ENCODE data around the gene MIDN. TPM values are rescaled to one million over a fixed set of nuclear protein-coding genes. Genes with fewer than 3 reads are reported as not detected.

Gene MIDN
- total and polyA plus RNA-seq, 10 of the 15 experiments (the other 5 are each of a cell fraction or from before 2014, with no cell fraction given): 0.38 to 51.5 (median 7.2) TPM

DNA sequence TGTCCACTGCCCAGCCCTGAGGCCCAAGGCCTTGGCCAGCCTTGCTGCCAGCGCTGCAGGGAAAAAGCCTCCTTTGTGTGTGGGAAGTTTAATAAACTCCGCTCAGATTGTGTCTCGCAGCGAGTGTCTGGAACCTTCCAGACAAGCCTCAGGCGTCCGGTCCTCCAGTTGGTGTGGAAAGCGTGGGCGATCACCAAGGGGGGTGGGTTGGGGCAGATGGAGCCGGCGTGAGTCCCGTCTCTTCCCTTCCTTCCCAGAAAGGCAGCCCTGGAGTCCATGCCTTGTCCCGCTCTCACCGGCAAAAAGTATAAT is 38.2 kb upstream of the MIDN start:
- Histone ChIP-seq H3K27me3 (replicated peaks in 1 of 2; ENCODE audit: control insufficient read depth in 2 of 2, insufficient read depth in 2 of 2, low read length in 1 of 2) (no peaks in the 10 kb centered on the region), H3K4me2 (ENCODE audit: control insufficient read depth, insufficient read depth) (no peak overlapping the region), H3K9ac (ENCODE audit: control insufficient read depth, insufficient read depth, low read length) (no peak overlapping the region), H4K20me1 (ENCODE audit: control insufficient read depth, insufficient read depth) (no peaks in the 10 kb centered on the region; the same call in none of the 2 replicates), H3K79me2 (ENCODE audit: control insufficient read depth, insufficient read depth, low read length) (peaks cover 85% of the 10 kb centered on the region), H3K4me1 (ENCODE audit: control insufficient read depth, insufficient read depth, low read length) (peaks cover 27% of the 10 kb centered on the region), H2AFZ (ENCODE audit: control insufficient read depth, low read depth, low read length) (no peak overlapping the region), H3K4me3 (no peak overlapping the region), H3K27ac (ENCODE audit: control insufficient read depth, insufficient read depth) (no peak overlapping the region), H3K9me3 (replicated peaks; ENCODE audit: control insufficient read depth, insufficient read depth, low read length) (no peaks in the 10 kb centered on the region), H3K36me3 (ENCODE audit: control insufficient read depth in 2 of 2, insufficient read depth in 2 of 2, low read length in 1 of 2) (peaks cover 6 to 12% of the 10 kb centered on the region in 2 experiments; a peak in 3 of 4 replicates)
- in situ Hi-C loops (cut with MboI): no loop called here
- POLR2A ChIA-PET: interaction anchor here (0.5 kb wide), 1 partner anchor 958 kb away, joined by 4 read pairs; no protein-coding TSS in a partner anchor
- 98% methylated on average over 13 of the region's 13 CpGs for WGBS (ENCODE audit: insufficient coverage, insufficient replicate concordance, low lambda C conversion rate, missing lambda C conversion rate)
- ATAC-seq (no peak), DNase-seq (ENCODE audit: low read depth, low spot score) (no peak), FAIRE-seq (no peak)
- CTCF ChIA-PET: interaction anchor here (0.6 kb wide), 2 partner anchors 213 to 317 kb away, joined by 3 to 5 read pairs; partner anchors contain the start of gene MED16
- SMC1A ChIA-PET (ENCODE audit: uncharacterized antibody, unreplicated experiment): no interaction called here
- BruUV-seq (replicated peaks): no TSS peak
- RAD21 ChIA-PET (ENCODE audit: unreplicated experiment): interaction anchor here (0.6 kb wide), 1 partner anchor 34 kb away, joined by 4 read pairs; no protein-coding TSS in a partner anchor
- intact Hi-C loops (cut with micrococcal nuclease; ENCODE audit: unreplicated experiment): no loop called here
- no peak for TF ChIP-seq FOXM1 (IDR thresholded peaks at IDR 0.05; ENCODE audit: low read depth, low read length)
- TF ChIP-seq, protein P1, sequence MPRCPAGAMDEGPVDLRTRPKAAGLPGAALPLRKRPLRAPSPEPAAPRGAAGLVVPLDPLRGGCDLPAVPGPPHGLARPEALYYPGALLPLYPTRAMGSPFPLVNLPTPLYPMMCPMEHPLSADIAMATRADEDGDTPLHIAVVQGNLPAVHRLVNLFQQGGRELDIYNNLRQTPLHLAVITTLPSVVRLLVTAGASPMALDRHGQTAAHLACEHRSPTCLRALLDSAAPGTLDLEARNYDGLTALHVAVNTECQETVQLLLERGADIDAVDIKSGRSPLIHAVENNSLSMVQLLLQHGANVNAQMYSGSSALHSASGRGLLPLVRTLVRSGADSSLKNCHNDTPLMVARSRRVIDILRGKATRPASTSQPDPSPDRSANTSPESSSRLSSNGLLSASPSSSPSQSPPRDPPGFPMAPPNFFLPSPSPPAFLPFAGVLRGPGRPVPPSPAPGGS (IDR thresholded peaks at IDR 0.05; ENCODE audit: borderline replicate concordance, insufficient read depth, low read depth, low read length, poor library complexity, severe bottlenecking): no peak
- TF ChIP-seq, protein P2, sequence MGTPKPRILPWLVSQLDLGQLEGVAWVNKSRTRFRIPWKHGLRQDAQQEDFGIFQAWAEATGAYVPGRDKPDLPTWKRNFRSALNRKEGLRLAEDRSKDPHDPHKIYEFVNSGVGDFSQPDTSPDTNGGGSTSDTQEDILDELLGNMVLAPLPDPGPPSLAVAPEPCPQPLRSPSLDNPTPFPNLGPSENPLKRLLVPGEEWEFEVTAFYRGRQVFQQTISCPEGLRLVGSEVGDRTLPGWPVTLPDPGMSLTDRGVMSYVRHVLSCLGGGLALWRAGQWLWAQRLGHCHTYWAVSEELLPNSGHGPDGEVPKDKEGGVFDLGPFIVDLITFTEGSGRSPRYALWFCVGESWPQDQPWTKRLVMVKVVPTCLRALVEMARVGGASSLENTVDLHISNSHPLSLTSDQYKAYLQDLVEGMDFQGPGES (IDR thresholded peaks at IDR 0.05): no peak
- TF ChIP-seq PAX5 (IDR thresholded peaks at IDR 0.05; ENCODE audit: borderline replicate concordance, low read depth, low read length): no peak
- TF ChIP-seq TAF1 (IDR thresholded peaks at IDR 0.05; ENCODE audit: borderline replicate concordance, low read depth, low read length): no peak
- no peak for TF ChIP-seq ZBTB11 (CRISPR knock-in tag; IDR thresholded peaks at IDR 0.05)
- TF ChIP-seq ZBTB33 (IDR thresholded peaks at IDR 0.05): no peak
- TF ChIP-seq, protein P3, sequence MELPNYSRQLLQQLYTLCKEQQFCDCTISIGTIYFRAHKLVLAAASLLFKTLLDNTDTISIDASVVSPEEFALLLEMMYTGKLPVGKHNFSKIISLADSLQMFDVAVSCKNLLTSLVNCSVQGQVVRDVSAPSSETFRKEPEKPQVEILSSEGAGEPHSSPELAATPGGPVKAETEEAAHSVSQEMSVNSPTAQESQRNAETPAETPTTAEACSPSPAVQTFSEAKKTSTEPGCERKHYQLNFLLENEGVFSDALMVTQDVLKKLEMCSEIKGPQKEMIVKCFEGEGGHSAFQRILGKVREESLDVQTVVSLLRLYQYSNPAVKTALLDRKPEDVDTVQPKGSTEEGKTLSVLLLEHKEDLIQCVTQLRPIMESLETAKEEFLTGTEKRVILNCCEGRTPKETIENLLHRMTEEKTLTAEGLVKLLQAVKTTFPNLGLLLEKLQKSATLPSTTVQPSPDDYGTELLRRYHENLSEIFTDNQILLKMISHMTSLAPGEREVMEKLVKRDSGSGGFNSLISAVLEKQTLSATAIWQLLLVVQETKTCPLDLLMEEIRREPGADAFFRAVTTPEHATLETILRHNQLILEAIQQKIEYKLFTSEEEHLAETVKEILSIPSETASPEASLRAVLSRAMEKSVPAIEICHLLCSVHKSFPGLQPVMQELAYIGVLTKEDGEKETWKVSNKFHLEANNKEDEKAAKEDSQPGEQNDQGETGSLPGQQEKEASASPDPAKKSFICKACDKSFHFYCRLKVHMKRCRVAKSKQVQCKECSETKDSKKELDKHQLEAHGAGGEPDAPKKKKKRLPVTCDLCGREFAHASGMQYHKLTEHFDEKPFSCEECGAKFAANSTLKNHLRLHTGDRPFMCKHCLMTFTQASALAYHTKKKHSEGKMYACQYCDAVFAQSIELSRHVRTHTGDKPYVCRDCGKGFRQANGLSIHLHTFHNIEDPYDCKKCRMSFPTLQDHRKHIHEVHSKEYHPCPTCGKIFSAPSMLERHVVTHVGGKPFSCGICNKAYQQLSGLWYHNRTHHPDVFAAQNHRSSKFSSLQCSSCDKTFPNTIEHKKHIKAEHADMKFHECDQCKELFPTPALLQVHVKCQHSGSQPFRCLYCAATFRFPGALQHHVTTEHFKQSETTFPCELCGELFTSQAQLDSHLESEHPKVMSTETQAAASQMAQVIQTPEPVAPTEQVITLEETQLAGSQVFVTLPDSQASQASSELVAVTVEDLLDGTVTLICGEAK (IDR thresholded peaks at IDR 0.05; ENCODE audit: borderline replicate concordance): no peak
- TF ChIP-seq RFX5 (IDR thresholded peaks at IDR 0.05; ENCODE audit: low read depth, low read length): no peak
- no peak for TF ChIP-seq RUNX3 (IDR thresholded peaks at IDR 0.05; ENCODE audit: low read length)
- no peak for TF ChIP-seq ETV6 (conservative IDR thresholded peaks at IDR 0.05 in 1 of 2, IDR thresholded peaks at IDR 0.05 in 1 of 2; ENCODE audit: borderline replicate concordance in 1 of 2, low read depth in 1 of 2)

Measured in GM12878 (cell line).